Fibroblast of lung (primary cell): Measurements from ENCODE around the gene PER1.

Experiments
- EZH2 ChIP-seq: IDR thresholded peaks from 2 replicates; pipeline ENCODE4 v1.5.1; 2012; ENCODE audit warnings: low read length, control low read depth, mild to moderate bottlenecking; ENCODE audit errors: missing control alignments
- TF ChIP-seq, protein P1 (sequence below), 2 donors: IDR thresholded peaks in 1 of 2; conservative IDR thresholded peaks in 1 of 2; 1 replicate in 1 of 2; 2 replicates in 1 of 2; pipeline ENCODE4 v1.5.1; 2011 to 2012; ENCODE audit warnings: low read length in 2 of 2, control low read depth in 1 of 2, inconsistent platforms in 1 of 2, low read depth in 1 of 2, mild to moderate bottlenecking in 1 of 2

- TF ChIP-seq, protein P1, sequence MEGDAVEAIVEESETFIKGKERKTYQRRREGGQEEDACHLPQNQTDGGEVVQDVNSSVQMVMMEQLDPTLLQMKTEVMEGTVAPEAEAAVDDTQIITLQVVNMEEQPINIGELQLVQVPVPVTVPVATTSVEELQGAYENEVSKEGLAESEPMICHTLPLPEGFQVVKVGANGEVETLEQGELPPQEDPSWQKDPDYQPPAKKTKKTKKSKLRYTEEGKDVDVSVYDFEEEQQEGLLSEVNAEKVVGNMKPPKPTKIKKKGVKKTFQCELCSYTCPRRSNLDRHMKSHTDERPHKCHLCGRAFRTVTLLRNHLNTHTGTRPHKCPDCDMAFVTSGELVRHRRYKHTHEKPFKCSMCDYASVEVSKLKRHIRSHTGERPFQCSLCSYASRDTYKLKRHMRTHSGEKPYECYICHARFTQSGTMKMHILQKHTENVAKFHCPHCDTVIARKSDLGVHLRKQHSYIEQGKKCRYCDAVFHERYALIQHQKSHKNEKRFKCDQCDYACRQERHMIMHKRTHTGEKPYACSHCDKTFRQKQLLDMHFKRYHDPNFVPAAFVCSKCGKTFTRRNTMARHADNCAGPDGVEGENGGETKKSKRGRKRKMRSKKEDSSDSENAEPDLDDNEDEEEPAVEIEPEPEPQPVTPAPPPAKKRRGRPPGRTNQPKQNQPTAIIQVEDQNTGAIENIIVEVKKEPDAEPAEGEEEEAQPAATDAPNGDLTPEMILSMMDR (conservative IDR thresholded peaks at IDR 0.05 in 1 of 2, IDR thresholded peaks at IDR 0.05 in 1 of 2; ENCODE audit: low read depth in 1 of 2, low read length in 2 of 2): no peak
- no peak for TF ChIP-seq EZH2
Observed at GRCh38 chr17:8161289-8162232, 9.4 kb upstream of the PER1 start.
